HuH-7.5 (cell line): ENCODE measurements around the gene RETREG1.
"Not testable (repeated sequence)": the region's sequence is repeated elsewhere in the genome, so short reads cannot be mapped to it uniquely, and the experiment has no call there.

Experiments
- DNase-seq: peaks from one replicate; pipeline ENCODE4 v3.0.0; 2011; ENCODE audit warnings: low spot score

Gene RETREG1

GRCh38 chr5:16617274-16617968 is 624 bp upstream of the RETREG1 start:
- no peak for DNase-seq

- DNase-seq: peak; percentile 22
These were observed 859 bp downstream of the RETREG1 start for GRCh38 chr5:16615741-16616535.

- no peak for DNase-seq
These were observed 4.8 kb downstream of the RETREG1 start for GRCh38 chr5:16612007-16612406.

- not testable (repeated sequence) for DNase-seq
These were observed 5.9 kb downstream of the RETREG1 start for GRCh38 chr5:16610896-16611295.

GRCh38 chr5:16609412-16609811 is 7.4 kb downstream of the RETREG1 start:
- DNase-seq: no peak

- DNase-seq: no peak
These were observed 10.2 kb downstream of the RETREG1 start for GRCh38 chr5:16606628-16607027.

GRCh38 chr5:16603701-16604100 is 13.1 kb downstream of the RETREG1 start:
- DNase-seq: no peak

GRCh38 chr5:16603295-16603694 is 13.5 kb downstream of the RETREG1 start:
- no peak for DNase-seq

- no peak for DNase-seq
These were observed 14.6 kb downstream of the RETREG1 start for GRCh38 chr5:16602182-16602581.

GRCh38 chr5:16600946-16601345 is 15.9 kb downstream of the RETREG1 start:
- no peak for DNase-seq

GRCh38 chr5:16600397-16600796 is 16.4 kb downstream of the RETREG1 start:
- DNase-seq: no peak

GRCh38 chr5:16597946-16598694 is 18.7 kb downstream of the RETREG1 start:
- no peak for DNase-seq

- no peak for DNase-seq
These were observed 20.2 kb downstream of the RETREG1 start for GRCh38 chr5:16596581-16596940.

GRCh38 chr5:16595881-16596580 is 20.8 kb downstream of the RETREG1 start:
- no peak for DNase-seq

GRCh38 chr5:16593628-16594027 is 23.2 kb downstream of the RETREG1 start:
- DNase-seq: no peak

- DNase-seq: no peak
These were observed 23.8 kb downstream of the RETREG1 start for GRCh38 chr5:16593013-16593412.

- no peak for DNase-seq
These were observed 24.5 kb downstream of the RETREG1 start for GRCh38 chr5:16592255-16592654.

GRCh38 chr5:16590685-16591084 is 26.1 kb downstream of the RETREG1 start:
- DNase-seq: no peak

- DNase-seq: no peak
These were observed 27.1 kb downstream of the RETREG1 start for GRCh38 chr5:16589658-16590057.

GRCh38 chr5:16588434-16589214 is 28.2 kb downstream of the RETREG1 start:
- no peak for DNase-seq

GRCh38 chr5:16586556-16586955 is 30.2 kb downstream of the RETREG1 start:
- no peak for DNase-seq
